GM11168 (cell line): Measurements from ENCODE around the gene HEPHL1.

ENCODE experiments used
- in situ Hi-C: fragments of 300-500 bp; cut with MboI; formaldehyde crosslinking; loops from one replicate; pipeline ENCODE4 v1.12.0; 2022; ENCODE audit warnings: low sequenced_read_pairs; ENCODE audit not compliant: unreplicated experiment

The HEPHL1 gene

DNA sequence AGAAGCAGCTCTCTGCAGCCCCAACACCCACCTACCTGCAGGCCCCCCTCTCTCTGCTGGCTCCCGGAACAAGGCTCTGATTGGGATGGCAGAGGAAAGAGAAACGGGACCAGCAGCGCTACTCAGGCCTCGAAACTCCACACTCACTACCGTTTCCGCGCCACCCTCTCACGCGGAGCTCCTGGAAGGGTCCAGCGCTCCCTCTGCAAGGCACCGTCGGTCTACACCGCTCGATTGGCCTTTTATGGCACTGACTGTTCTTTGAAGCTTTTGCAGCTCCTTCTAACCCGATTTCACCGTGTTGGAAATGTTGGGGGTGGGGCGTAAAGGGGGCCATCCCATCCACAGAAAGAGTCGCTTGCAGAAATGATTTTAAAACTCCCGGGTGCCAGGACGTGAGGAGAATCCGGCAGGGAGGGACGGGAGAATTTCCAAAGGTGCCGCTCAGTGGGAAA, 107.2 kb downstream of the HEPHL1 start:
- in situ Hi-C loops = no loop called here

GRCh38 chr11:94128746-94129511, 107.8 kb downstream of the HEPHL1 start, which contains the start of gene PANX1:
PANX1 (plus strand) TSS chr11:94128841; CDS start chr11:94129313, 472 bp downstream.
- in situ Hi-C loops = no loop called here

GRCh38 chr11:94129512-94130297, 108.6 kb downstream of the HEPHL1 start:
- in situ Hi-C loops = no loop called here

- in situ Hi-C loops = no loop called here
Observed at GRCh38 chr11:94130298-94131046, 109.3 kb downstream of the HEPHL1 start.

- in situ Hi-C loops = no loop called here
Observed at GRCh38 chr11:94131047-94131717, 110.0 kb downstream of the HEPHL1 start.

DNA sequence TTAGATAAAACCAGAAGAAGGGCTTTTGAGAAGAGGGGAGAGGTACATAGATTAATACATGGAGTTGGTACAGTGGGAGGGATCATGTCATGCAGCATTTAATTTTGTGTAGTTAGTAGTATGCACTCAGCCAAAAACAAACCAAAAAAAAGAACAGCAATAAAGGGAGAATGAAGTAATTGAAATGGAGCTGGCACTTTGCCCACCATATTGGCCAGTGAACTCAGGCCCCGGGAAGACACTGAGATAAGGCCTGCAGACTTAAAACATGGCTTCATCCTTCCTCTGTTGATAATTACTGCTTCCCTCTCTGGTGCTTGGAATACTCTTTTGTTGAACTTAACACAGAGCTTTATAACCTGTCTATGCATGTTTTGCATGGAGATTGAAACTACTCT, 110.6 kb downstream of the HEPHL1 start:
- in situ Hi-C loops = no loop called here

DNA sequence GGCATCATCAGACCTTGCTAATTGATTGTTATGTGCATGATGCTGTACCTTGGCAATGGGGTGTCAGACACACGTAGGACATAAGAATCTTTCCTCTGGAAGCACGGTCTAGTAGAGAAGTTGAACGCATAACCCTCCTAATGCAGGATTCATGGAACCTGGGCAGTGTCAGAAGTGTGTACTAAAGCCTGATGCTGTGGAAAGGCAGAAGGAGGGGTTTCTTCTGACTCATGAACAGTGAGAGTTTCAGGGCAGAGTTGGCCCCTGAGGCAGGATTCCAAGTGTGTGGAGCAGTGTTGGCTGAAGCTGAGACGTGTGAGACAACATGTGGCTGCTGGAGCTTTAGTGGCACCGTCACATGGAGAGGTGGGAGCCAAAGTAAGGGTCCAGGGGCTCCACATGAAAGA, 111.0 kb downstream of the HEPHL1 start:
- in situ Hi-C loops = no loop called here

DNA sequence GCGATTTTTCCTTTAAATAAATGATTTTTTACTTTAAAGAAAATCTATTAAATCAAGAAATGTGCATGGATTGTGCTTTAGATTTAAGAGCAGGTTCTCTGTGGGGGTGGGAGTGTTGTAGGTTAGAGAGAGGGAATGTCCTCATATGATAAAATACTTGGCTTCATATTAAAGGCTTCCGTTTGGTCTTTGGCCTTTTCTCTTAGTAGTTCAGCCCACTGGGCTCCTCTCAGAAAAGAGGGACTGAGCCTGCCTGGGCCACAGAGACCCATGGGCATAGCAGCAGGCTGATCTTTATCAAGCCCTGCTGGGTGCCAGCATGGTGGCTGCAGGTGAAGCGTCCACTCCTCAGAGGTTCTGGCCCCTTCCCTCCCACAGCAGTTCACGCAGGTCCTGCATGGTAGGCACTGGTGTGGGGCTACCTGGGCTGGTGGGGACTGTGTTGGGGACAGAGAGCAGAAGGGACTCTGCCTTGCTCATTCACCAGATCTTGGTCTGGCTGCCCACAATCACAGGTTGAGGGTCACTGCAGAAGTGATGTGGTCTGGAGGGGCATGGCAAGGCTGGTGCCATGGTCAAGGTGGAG, 111.8 kb downstream of the HEPHL1 start:
- in situ Hi-C loops = no loop called here

DNA sequence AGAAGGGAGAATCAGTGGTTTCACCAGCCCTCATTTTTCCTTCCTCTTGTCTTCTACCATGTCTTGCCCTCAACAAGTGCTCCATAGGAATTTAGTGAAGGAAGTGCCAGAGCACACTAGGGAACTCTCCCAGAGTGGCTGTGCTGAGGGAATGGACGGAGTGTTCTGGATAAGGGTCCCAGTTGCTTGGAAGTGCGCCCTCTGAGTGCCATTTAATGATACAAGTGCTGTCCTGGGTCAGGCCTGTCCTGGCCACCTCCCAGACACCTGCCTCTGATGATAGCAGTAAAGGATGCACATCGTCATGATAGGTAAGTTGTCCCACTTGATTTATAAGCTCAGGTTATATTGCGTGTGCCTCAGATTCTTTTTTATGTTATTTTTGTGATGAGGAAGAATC, 112.6 kb downstream of the HEPHL1 start:
- in situ Hi-C loops = no loop called here

GRCh38 chr11:94134651-94135512, 113.7 kb downstream of the HEPHL1 start:
- in situ Hi-C loops = no loop called here

- in situ Hi-C loops = no loop called here
Observed at GRCh38 chr11:94139416-94139815, 118.3 kb downstream of the HEPHL1 start.

GRCh38 chr11:94140154-94140655, 119.1 kb downstream of the HEPHL1 start:
- in situ Hi-C loops = no loop called here

DNA sequence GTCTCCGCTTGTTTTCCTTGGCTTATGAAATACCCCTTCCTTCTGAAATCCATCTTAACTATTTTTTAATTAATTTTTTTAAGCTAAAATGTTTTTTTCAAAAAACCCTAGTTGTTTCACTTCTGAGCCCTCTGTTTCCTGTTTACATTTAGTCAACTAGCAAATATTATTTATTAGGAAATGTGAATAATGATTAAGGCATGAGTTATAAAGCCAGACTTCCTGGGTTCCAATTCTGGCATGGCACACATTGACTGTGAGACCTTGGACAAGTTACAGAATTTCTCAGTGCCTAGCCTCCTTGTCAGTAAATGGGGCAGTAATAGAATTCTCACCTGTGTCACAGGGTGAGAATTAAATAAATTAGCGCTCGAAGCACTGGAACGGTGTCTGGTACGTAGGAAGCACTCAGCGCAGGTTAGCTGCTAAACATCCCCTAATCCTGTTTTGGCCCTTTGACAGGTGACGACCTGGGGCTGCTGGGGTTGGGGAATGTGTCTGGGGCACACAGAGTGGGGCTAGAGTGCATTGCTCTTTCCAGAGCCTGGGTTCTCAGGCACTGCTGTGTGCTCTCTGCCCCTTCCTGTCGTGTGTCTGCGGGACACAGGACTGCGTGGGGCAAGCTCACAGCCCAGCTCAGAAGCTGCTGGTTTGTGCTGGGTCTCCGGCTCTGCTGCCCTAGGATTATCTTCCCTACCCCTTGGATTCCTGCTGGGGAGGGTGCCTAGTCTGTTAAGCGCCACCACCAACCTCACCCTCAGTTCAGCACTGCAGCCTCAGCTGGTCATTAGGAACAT, 120.6 kb downstream of the HEPHL1 start:
- in situ Hi-C loops = no loop called here

DNA sequence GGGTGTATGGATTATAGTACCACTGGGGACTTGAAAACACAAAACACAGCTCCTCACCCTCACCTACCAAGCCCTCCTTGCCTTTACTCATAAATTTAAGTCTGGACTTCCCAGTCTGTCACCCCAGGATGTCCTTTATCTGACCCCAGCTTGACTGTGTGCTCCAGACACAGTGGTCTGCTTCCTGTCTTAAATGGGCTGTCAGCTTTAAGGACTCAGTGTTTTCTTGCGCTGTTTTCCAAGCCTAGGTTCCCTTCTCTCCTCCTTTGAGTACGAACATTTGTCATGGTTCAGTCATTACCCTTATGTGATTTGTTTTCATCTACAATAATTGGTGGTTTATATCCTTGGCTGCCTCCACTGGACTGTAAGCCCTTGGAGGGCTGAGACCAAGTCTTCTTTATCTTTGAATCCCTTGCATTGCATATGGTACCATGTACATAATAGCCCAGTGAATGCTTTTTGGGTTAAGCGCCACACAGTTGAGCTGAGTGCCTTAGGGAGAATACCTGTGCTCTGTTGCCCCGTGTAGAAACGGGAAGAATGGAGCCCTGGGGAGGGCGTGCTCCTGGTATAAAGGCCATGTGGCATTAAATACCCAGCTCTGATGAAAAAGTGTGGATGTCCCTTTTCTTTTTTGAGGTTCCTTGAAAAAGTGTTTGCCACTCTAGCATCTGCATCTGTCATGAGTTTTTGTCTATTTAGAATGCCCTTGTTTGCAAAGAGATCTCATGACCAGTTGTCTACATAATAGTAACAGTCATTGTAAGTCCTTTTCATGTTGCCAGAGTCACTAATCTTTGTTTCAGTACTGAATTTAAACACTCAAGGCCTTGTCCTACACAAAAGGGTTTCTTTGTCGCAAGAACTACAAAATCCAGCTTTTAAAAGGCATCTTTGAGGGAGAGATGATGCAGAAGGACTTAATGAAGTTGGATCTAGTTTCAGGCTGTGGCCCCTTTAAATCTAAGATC, 121.4 kb downstream of the HEPHL1 start:
- in situ Hi-C loops = no loop called here

- in situ Hi-C loops = no loop called here
Observed at GRCh38 chr11:94144216-94144615, 123.1 kb downstream of the HEPHL1 start.

GRCh38 chr11:94144664-94145063, 123.5 kb downstream of the HEPHL1 start:
- in situ Hi-C loops = no loop called here

DNA sequence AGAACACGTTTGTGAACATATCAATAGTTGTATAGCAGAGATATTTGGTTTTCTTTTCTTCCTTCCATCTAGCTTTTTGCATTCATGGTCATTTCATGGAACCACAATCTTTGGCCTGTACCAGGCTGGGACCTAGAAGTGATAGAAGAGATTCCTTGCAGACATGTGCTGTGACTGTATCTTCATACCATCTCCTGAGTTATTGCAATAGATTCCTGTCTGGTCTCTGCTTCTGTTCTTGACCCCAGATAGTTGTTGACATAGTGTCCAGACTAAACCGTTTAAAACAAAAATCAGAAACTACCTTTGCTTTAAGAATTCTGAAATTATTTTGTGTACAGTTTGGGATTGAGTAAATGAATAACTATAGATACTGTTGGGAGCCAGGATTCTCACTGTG, 124.3 kb downstream of the HEPHL1 start:
- in situ Hi-C loops = no loop called here
